T-helper 1 cell (primary cell): ENCODE measurements around the gene RPL12.

Experiments
- DNase-seq, 5 donors: peaks; one replicate each; pipeline ENCODE4 v3.0.0-alpha.2; 2012 to 2020

RPL12 gene

DNA sequence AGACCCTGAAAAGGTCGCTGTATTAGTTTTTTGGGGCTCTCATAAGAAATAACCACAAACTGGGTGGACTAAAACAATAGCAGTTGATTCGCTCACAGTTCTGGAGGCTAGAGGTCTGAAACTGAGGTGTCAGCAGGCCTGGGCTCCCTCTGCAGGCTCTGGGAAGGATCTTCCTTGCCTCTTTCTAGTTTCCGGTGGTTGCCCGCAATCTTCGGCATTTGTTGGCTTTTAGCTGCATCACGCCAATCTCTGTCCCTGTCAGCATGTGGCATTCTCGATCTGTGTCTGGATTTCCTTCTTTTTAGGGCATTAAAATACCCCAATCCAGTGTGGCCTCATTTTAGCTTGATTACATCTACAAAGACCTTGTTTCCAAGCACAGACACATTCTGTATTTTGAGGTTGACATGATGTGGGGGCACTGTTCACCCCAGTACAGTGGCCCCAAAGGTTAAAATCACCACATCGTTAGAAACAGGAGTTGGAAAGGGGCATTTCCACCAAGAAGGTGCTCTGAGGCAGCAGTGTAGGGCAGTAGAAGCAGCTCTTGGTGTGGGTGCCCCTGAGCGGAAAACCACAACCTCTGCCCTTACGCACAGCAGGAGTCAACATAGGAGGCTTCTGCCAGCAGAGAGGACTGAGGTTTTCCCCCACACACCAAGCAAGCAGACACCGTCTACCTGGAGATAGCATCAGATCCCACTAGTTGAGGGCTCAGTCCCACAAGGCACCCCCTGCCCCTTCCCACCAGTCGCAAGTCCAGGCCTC is 13.5 kb downstream of the RPL12 start:
- peak in 3 of 5 donors; percentile 19 to 57 (median 29) for DNase-seq

DNA sequence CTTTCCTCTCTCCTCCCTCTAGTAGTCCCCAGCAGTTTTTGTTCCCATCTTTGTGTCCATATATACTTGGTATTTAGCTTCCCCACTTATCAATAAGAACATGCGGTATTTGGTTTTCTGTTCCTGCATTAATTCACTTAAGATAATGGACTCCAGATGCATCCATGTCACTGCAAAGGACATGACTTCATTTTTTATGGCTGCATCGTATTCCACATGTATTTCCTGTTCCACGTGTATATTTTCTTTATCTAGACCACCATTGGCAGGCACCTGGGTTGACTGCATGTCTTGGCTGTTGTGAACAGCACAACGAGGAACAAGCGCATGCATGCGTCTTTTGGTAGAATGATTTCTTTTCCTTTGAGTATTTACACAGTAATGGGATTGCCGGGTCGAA is 20.8 kb downstream of the RPL12 start:
- DNase-seq: no peak

DNA sequence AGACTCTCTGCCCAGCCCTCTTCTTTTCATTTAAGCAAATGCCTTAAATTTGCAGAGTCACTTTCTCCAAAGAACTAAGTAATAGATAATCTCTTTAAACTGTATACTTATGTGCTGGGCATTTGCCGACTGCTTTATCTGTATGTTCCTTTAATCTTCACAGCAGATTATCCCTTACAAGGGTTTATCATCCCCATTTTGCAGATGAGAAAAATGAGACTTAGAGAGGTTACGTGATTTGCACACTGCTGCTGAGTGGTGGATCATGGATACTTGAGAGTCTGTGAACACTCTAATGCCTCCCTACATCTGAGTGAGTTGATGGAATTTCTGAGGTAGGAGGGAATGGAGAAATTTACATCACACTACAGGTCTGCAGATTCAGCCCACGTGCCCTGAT is 22.9 kb downstream of the RPL12 start:
- DNase-seq: no peak

DNA sequence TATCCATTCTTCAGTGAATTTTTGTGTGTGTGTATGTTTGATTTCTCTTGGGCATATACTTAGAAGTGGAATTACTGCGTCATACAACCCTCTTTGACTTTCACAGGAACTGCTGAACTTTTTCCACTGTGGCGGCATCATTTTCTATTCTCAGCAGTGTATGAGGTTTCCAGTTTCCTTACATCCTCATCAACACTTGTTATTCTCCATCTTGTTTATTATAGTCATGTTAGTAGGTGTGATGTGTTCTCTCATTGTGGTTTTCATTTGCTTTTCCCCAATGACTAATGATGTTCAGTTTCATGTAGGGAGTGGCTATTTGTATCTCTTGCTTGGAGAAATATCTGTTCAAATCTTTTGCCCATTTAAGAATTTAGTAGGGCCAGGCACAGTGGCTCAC is 24.4 kb downstream of the RPL12 start:
- DNase-seq: peak in 1 of 5 donors; percentile 69

DNA sequence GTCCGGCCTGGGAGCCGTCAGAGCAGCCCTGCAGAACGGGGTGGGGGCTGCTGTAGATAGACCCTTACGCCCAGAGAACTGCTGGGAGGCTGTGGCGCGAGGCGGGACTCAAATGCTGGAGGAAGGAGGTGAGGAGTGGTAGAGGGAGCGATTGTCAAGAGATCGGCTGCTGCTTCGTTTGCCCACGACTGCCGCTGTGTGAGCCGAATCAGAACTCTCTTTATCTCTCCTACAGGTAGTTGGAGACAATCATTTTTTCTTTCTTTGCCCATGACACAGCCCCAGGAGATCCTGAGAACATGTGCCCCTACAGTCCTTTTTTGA is 26.6 kb downstream of the RPL12 start:
- DNase-seq: peak in 2 of 5 donors; percentile 19 to 45

DNA sequence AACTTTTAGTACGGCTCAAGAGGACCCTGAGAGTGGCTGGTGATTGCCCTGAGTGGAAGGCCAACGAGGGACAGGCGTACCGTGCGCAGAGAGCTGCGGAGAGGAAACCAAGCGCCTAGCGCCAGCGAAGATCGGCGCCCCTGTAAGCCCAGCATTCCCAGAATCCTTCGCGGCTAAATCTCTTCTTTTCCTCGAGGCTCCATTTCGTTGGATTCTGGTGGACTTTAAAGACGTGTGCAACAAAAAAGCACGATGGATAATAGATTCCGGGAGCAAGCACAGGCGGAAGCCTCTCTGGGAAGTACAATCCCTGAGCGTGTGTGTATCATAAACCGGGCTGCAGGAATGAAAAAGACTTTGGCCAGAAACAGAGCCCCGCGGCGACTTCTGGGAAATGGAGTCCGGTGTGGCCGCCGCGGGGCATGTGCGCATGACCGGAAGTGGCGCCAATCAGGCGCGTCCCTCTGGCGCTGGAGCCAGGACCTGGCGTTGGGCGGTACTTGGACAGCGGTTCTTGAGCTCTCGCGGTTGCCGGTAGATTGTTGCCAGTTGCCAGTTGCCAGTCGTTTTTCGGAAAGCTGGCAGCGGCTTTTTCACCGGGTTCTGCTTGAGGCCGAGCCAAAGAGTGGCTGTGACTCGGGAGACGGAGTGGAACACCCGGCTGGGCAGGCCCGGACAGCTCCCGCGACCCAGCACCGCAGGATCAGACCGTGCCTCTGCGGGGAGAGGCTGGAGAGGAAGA is 27.1 kb downstream of the RPL12 start, which contains the start of gene ZNF79:
ZNF79 (plus strand) TSS at position 449 of the 742 bp plus-strand sequence. CDS start 406 bp downstream, outside the sequence.
- DNase-seq: peak; percentile 82 to 93 (median 86)

DNA sequence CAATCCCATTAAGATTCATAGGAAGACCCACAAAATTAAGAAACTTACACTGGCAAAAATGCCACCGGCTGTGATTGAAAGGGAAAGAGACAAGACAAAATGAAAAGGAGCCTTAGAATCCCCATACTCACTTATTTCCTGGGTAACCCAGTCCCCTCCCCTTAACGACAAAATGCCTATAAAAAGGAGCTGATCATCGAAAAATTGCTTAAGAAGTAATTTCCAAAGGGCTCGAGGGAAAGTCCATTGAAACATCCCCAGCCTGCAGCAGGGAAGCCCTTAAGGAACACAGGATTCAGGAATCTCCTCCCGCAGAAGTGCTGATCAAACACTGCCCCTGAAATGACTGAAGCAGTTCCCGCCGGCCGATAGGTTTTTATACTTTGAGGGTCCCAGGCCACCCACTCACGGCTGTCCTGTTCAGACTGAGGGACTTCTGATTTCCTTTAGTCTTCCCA is 27.7 kb downstream of the RPL12 start:
- DNase-seq: no peak

DNA sequence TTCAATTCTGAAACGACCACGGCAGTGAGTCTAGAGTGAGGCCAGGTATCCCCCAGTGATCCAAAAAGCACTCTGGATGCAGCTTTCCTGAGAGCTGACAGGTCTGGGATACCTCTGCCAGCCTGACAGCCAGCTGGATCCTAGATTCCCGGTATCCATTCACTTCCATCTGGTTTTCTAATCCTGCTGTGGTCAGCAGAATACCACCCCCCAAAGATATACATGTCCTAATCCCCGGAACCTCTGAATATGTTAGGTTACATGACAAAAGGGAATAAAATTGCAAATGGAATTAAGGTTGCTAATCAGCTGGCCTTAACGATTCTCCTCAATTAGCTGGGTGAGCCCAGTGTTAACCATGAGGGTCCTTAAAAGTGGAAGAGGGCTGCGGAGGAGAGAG is 28.4 kb downstream of the RPL12 start:
- DNase-seq: no peak

DNA sequence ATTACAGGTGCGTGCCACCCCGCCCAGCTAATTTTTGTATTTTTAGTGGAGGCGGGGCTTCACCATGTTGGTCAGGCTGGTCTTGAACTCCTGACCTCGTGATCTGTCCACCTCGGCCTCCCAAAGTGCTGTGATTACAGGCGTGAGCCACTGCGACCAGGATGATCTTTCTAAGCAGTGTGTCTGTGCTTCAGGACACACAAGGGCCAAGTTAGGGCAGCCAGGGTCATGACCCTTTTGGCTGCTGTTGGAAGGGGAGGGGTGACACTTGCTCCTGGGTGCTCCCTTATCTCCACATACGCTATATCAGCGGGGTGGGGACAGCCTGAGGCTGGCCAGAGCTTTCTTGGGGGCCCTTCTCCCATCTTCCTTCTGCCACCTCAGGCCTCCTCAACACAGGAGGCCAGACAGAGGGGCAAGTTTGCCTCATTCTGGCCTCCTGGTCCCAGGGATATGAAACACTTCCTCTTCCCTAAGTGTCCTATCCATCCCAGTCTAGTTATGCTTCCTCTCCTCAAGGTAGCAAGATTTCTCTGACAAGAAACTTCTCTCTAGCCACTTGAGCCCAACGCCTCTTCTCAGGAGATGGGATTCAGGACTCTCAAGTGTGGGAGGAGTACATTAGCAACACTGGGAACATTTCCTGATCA is 28.9 kb downstream of the RPL12 start:
- no peak for DNase-seq

DNA sequence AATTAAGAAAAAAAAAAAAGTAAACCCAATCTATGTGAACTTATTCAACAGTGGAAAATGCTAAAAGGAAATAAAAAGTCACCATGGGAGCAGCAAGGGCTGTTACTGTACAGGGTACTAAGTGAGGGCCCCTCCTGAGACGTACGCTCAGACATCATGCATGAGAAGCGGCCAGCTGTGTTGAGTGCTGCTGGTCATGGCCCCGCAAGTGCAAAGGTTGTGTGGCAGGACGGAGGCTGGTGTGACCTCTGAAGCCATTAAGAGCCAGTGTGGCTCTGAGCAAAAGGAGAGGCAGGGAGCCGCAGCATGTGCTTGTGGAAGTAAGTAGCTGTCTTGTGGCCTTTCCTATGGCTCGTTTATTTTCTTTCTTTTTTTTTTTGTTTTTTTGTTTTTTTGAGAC is 30.1 kb downstream of the RPL12 start:
- DNase-seq: no peak

DNA sequence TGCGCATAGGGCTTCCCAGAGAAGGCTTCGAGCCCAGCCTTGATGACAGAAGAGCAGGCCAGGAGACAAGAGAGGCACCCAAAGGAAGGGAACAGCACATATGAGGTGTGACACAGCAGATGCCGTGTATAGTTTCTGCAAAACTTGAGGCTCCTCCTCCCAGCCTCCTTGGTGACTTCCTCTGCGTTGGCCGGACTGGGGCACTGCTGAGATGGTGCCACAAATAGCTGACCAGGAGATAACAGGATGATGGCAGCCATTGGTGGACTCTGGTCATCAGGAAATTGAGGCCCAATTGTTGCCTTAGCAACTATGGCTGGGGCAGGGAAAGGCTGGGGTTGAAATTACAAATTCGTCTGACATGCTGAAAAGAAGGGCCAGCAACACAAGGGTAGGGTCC is 31.9 kb downstream of the RPL12 start:
- DNase-seq: no peak

DNA sequence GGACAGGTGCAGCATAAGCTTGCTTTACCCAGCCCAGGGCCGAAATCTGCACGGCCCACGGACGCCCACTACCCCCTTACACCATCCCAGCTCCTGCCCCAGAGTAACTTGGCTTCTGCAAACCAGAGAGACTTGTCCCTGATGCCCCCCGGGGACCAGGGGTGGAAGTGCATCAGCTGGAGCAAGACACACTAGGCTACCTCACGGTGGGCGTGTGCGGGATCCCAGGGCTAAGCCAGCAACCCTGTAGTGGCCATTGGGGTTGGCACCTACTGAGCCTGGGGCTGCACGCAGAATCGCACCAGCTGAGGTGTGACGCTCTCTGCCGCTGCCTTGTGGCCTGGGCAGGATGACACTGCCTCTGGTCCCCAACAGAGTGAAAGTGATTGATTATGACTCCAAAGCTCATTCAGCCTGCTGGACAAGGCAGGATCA is 33.2 kb downstream of the RPL12 start:
- peak in 2 of 5 donors; percentile 28 to 32 for DNase-seq

DNA sequence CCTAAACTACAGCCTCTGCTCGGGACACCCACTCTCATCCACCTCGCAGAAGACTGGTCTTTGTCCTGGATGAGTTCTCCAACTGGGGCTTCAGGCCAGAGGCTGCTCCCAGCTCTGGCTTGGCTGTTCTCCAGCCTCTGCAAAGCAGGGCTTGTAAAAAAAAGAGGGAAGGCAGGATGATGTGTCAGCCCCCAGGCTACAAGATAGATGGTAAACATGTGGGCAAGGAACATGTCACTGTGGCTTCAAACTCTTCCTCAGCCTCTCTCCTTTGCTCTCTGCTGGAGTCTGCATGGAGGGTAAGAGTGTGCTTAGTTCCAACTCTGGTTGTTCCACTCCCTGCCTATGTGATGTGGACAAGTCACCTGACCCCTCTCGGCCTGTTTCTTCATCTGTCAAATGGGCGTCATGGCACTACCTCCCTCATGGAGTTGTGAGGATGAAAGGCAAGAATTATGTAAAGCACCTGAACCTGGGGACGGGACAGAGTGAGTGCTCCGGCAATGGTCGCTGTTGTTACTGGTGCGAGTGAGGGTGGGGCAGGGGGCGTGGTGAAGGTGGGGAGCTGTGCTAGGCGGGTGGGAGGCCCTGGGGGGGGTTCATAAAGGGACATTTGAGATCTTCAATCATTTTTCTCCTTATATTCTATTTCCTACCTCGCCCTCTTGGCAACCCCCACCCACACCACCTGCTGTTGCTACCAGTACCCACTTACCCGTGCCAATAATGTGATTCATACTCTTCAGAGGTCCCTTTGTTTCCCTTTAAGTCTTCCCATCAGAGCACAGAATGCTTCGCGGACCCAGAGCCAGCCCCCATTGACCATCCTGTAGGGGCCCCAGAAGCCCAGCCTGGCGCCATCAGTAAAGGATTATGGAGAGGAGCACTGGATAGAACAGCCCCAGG is 33.8 kb downstream of the RPL12 start:
- DNase-seq: no peak

DNA sequence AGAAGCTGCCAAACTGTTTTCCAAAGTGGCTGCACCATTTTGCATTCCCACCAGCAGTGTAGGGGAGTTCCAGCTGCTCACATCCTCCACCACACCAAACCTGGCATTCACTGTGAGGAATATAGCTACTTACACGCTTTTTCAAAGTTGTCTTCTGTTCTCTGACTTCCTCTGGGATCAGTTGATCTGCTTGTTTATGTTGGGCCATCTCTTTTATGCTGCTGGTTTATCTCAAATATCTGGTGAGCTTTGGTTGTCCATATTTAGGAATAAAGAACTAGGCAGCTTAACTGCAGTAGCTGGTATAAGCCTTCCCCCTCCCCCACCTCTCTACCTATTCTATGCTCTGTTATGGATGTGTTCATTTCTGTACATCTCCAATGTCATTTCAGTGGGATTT is 35.5 kb downstream of the RPL12 start:
- DNase-seq: no peak

DNA sequence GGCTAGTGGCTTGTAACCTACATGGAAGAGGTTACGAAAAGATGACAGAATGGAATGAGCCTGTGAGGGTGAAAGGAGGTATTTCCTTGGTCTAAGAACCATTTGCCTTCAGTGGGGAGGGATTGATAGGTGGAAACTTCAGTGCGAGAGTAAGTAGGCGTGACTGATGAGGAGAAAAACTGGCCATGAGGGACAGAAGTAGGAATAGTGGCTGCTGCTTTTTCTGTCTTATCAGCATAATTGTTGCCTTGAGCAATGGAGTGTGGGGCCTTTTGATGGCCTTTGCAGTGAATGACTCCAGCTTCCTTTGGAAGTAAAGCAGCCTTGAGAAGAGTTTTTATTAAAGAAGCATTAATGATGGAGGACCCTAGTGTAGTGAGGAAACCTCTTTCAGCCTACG is 36.1 kb downstream of the RPL12 start:
- no peak for DNase-seq

DNA sequence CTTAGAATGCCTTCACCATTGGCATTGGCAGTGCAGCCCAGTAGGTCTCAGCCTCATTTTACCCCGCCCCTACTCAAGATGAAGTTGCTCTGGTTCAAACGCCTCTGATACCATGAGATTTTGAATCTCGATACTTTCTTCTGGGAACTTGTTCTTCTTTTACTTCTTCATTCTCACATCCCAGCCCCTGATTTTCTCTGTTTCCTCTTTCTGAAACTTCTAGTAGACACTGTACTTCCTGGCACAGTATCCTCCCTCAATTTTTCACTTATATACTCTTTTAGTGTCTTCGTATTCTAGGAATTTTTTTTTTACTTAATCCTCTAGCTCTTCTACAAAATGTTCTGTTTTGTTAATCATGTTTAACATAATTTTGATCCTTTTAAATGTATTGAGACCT is 40.1 kb downstream of the RPL12 start:
- no peak for DNase-seq

DNA sequence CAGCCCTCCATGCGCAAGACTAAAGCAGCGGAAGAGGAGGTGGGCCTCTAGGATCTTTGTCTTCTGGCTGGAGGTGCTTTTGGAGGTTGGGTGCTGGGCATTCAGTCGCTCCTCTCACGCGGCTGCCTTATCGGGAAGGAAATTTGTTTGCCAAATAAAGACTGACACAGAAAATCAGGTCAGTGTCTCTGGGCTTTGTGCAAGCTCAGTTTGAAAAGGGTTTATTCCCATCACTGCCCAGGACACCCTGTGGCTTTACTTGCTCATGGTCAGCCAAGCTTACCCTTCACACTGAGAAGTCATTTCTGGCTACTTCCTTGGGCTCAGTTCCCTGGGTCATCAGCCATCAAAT is 43.7 kb downstream of the RPL12 start:
- DNase-seq: no peak

DNA sequence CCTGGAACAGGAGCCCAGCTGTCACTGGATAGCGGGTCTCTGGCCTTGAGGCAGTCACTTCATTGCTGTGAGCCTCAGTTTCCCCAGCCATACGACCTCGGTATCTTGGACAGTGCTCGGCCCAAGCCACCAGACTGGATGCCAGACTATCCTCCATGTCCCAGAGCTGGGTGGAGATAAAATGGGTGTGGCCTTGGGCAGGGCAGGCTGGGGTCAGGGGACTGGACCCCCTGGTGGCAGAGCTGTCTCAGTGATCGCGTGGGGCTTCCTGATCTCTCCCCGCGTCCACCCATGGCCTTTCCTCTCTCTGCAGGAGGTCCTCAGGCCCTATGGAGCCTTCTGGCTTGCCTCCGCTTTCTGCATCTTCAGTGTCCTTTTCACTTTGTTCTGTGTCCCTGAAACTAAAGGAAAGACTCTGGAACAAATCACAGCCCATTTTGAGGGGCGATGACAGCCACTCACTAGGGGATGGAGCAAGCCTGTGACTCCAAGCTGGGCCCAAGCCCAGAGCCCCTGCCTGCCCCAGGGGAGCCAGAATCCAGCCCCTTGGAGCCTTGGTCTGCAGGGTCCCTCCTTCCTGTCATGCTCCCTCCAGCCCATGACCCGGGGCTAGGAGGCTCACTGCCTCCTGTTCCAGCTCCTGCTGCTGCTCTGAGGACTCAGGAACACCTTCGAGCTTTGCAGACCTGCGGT is 44.3 kb downstream of the RPL12 start:
- no peak for DNase-seq

DNA sequence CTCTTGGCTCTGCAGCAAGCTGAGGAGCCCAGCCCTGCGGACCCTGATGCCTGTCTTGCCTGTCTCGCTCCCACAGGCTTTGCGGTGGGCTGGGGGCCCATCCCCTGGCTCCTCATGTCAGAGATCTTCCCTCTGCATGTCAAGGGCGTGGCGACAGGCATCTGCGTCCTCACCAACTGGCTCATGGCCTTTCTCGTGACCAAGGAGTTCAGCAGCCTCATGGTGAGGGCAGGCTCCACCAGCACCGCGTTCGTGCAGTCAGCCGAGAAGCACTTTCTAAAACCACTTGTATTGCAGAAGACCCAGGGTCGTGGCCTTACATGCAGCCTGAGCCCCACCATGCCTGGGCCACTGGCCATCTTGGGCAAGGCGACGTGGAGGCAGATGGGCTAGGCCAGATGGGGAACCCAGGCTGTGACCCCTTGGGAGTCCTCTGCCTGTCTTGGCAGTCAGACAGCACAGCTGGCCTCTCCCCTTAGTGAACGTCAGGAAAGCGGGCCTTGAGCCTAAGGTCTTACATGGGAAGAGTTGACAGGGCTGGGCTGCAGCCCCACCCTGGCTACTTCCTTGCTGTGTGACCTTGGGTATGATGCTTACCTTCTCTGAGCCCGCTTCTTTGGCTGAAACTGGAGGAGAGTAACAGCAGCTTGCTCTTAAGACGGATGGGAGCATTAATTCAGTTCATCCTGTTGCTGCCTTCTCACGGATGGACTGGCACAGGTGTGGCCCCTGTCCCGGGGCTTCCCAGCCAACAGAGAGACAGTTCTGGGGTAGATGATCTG is 45.7 kb downstream of the RPL12 start:
- DNase-seq: no peak

DNA sequence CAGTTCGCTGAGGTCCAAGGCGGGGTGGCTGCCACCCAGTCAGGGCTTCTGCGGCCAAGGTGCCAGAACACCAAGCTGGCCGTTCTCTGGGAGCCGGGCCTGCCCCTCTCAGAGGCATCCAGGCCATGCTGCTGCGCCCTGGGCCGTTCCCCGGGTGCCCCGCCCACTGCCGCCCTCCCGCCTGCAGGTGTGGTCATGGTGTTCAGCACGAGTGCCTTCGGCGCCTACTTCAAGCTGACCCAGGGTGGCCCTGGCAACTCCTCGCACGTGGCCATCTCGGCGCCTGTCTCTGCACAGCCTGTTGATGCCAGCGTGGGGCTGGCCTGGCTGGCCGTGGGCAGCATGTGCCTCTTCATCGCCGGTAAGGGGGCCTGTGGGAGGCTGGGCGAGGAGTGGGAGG is 46.6 kb downstream of the RPL12 start:
- DNase-seq: no peak

DNA sequence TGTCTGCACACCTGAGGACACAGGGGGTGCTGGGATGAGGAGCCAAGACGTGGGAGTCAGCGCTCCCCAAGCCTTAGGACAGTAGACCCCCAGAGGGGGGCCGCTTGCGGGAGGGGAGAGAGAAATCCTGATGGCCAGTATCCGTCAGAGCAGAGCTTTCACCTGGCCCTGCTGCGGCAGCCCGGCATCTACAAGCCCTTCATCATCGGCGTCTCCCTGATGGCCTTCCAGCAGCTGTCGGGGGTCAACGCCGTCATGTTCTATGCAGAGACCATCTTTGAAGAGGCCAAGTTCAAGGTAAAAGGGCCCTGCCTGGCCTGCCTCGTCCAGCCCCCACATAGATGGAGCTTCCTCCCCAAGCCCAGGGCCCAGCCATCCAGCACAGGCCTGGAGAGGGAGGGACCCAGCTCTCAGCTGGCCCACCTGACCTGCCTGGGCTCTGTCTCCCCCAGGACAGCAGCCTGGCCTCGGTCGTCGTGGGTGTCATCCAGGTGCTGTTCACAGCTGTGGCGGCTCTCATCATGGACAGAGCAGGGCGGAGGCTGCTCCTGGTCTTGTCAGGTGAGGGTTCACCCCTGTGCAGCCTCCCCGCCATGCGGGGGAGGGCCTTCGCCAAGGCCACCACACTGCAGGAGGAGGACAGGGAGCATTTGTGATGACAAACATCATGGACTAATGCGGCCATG is 47.6 kb downstream of the RPL12 start:
- no peak for DNase-seq
